Body of pancreas (tissue), 4 donors: ENCODE results near the gene SCTR. TPM values are rescaled to one million over a fixed set of nuclear protein-coding genes. Genes with fewer than 3 reads are reported as not detected.

ENCODE experiments used
- ATAC-seq: fragments of 150-250 bp; one replicate; pipeline ENCODE4 v1.9.1; 2016
- DNase-seq, 4 donors: peaks; one replicate each; pipeline ENCODE4 v3.0.0-alpha.2; 2019
- H3K27ac ChIP-seq, 4 donors: fragments of 200-600 bp; sonication (generic); 1 replicate in 3 of 4; 2 replicates in 1 of 4; pipeline versions ENCODE4 v1.5.1 to v1.6.1; 2016 to 2019; ENCODE audit warnings: mild to moderate bottlenecking in 1 of 4, mixed read lengths in 1 of 4, moderate library complexity in 1 of 4
- H3K27me3 ChIP-seq, 2 donors: fragments of 200-600 bp; sonication (generic); one replicate each; pipeline ENCODE4 v1.6.0; 2016; ENCODE audit warnings: mild to moderate bottlenecking in 1 of 2
- H3K36me3 ChIP-seq, 2 donors: fragments of 200-600 bp; sonication (generic); replicated peaks in 1 of 2; 2 replicates each; pipeline ENCODE4 v1.5.1; 2016; ENCODE audit warnings: low read depth in 2 of 2; ENCODE audit not compliant: insufficient read depth in 1 of 2
- H3K4me1 ChIP-seq: fragments of 200-600 bp; sonication (generic); one replicate; pipeline ENCODE4 v1.6.0; 2016
- H3K4me3 ChIP-seq, 2 donors: fragments of 200-600 bp; sonication (generic); 1 replicate in 1 of 2; 2 replicates in 1 of 2; pipeline ENCODE4 v1.5.1; 2016 to 2019
- H3K9me3 ChIP-seq, 3 donors: fragments of 200-600 bp; sonication (generic); 1 replicate in 2 of 3; 2 replicates in 1 of 3; pipeline ENCODE4 v1.5.1; 2016
- CTCF ChIP-seq, 7 experiments: fragments of 450-650 bp in 4 of 7; fragments of 200-600 bp in 3 of 7; sonication (generic) in 3 of 7; IDR thresholded peaks; one replicate each; pipeline ENCODE4 v1.5.1; 2016 to 2019; ENCODE audit warnings: antibody characterized with exemption in 7 of 7
- POLR2A ChIP-seq, 3 donors: fragments of 450-650 bp; IDR thresholded peaks; one replicate each; pipeline ENCODE4 v1.6.1; 2016; ENCODE audit warnings: antibody characterized with exemption in 3 of 3, mild to moderate bottlenecking in 2 of 3
- WGBS, 2 donors: methylation state at CpG; one replicate each; pipeline ENCODE4 v1.1.5; 2017; 5-methylcytosine and 5-hydroxymethylcytosine counted together
- intact Hi-C: fragments of 100-400 bp; cut with DNase I; formaldehyde crosslinking; loops from one replicate; pipeline ENCODE4 v1.15.1; 2023
- total RNA-seq, 2 donors: library from RNA; depleted of rRNA; stranded (reverse); fragments of >200 nt; gene quantifications; one replicate each; pipeline ENCODE4 v1.1.0, GENCODE V29; 2016

Gene SCTR
- total RNA-seq, 2 donors from 2014 or later: 69.0 to 183 TPM

DNA sequence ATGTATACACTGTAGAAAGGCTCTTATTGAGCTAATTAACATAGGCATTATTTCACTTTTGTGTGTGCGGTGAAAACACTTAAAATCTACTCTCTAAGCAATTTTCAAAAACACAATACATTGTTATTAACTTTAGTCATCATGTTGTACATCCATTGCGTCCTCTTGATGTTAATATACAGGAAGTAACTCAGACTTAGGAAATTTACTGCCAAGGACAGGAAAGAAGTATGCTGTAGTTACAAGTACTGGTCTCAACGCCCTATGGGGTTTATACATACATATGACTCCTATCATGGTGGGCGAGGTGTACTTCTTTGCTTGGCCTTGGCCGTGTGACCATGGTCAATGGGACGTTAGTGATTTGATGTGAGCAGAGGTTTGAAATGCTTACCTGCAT, 15.5 kb downstream of the SCTR start:
- Histone ChIP-seq H3K4me3 (no peak overlapping the region), H3K36me3 (no peaks in the 10 kb centered on the region), H3K4me1 (no peaks in the 10 kb centered on the region), H3K9me3 (no peaks in the 10 kb centered on the region), H3K27ac (no peak overlapping the region), H3K27me3 (no peaks in the 10 kb centered on the region)
- TF ChIP-seq CTCF (IDR thresholded peaks at IDR 0.05) (no peak), POLR2A (IDR thresholded peaks at IDR 0.05) (no peak)
- ATAC-seq (no peak), DNase-seq (no peak)
- 64 to 75% methylated on average over 6 of the region's 6 CpGs for WGBS, 2 donors
- intact Hi-C loops: no loop called here

DNA sequence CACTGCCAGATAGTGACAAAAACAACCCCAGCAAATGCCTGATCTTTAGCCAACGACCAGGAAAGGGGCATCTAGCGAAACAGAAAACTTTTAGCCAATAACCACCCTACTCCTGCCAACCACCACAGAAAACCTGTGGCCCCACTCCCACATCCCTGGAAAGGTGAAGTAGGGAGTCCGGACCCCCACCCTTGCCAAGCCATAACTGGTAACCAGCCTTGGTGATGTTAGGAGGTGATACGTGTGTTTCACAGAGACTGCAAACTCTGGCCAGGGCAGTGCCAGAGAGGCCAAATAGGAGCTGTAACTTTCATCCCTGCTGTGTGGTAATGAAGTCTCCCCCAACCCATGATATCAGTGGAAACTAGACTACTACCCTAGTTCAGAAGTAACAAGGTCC, 27.6 kb downstream of the SCTR start:
- ATAC-seq (no peak), DNase-seq (no peak)
- Histone ChIP-seq H3K4me3 (no peak overlapping the region), H3K27ac (peak overlapping the region; percentile 44 to 92 (median 70)), H3K9me3 (peaks cover 0 to 10% (median 0%) of the 10 kb centered on the region in 3 donors), H3K27me3 (no peaks in the 10 kb centered on the region), H3K4me1 (peaks cover 40% of the 10 kb centered on the region), H3K36me3 (no peaks in the 10 kb centered on the region)
- TF ChIP-seq CTCF (IDR thresholded peaks at IDR 0.05): no peak
- TF ChIP-seq POLR2A (IDR thresholded peaks at IDR 0.05): no peak
- intact Hi-C loops: no loop called here
- 69 to 81% methylated on average over 4 of the region's 4 CpGs for WGBS, 2 donors

- no peak overlapping the region for H3K4me3 ChIP-seq
- 27 to 40% methylated on average over 2 of the region's 2 CpGs for WGBS, 2 donors
- peak; percentile 34 for ATAC-seq
- intact Hi-C loops: no loop called here
- H3K27ac ChIP-seq: peak overlapping the region; percentile 44 to 92 (median 70)
- peaks cover 0 to 10% (median 0%) of the 10 kb centered on the region in 3 donors for H3K9me3 ChIP-seq
- H3K4me1 ChIP-seq: peaks cover 47% of the 10 kb centered on the region
- no peaks in the 10 kb centered on the region for H3K36me3 ChIP-seq
- no peaks in the 10 kb centered on the region for H3K27me3 ChIP-seq
- TF ChIP-seq CTCF (IDR thresholded peaks at IDR 0.05) (peak in 5 of 7 experiments; percentile 12 to 65 (median 58)), POLR2A (IDR thresholded peaks at IDR 0.05) (peak in 1 of 3 donors; percentile 0)
- peak in 3 of 4 donors; percentile 57 to 65 (median 57) for DNase-seq
Measured at GRCh38 chr2:119495948-119496347, 28.3 kb downstream of the SCTR start.

- no peak for ATAC-seq
- Histone ChIP-seq H3K9me3 (no peaks in the 10 kb centered on the region), H3K36me3 (no peaks in the 10 kb centered on the region), H3K4me3 (no peak overlapping the region), H3K4me1 (peaks cover 64% of the 10 kb centered on the region), H3K27me3 (no peaks in the 10 kb centered on the region), H3K27ac (peak overlapping the region in 3 of 4 donors; percentile 44 to 92 (median 66))
- intact Hi-C loops: no loop called here
- no peak for TF ChIP-seq POLR2A (IDR thresholded peaks at IDR 0.05)
- no peak for TF ChIP-seq CTCF (IDR thresholded peaks at IDR 0.05)
- no peak for DNase-seq
- 70 to 75% methylated on average over 4 to 6 of the region's 6 CpGs for WGBS, 2 donors
Measured at GRCh38 chr2:119494163-119494790, 30.0 kb downstream of the SCTR start.
